Epithelial cell of proximal tubule (primary cell): ENCODE data around the gene TMPRSS3. TPM values are rescaled to one million over a fixed set of nuclear protein-coding genes. Genes with fewer than 3 reads are reported as not detected.

Experiments
- DNase-seq: peaks from one replicate; pipeline ENCODE4 v3.0.0-alpha.2; 2011; ENCODE audit warnings: low read depth
- H3K4me3 ChIP-seq: 2 replicates; pipeline ENCODE4 v1.5.1; 2011; ENCODE audit warnings: low read depth, mild to moderate bottlenecking, low read length
- total RNA-seq: library from RNA; depleted of rRNA; stranded (reverse); fragments of >200 nt; gene quantifications from 2 replicates; pipeline ENCODE4 v1.2.3, GENCODE V29; 2015
- TF ChIP-seq, protein P1 (sequence below): conservative IDR thresholded peaks from 2 replicates; pipeline ENCODE4 v1.5.1; 2012; ENCODE audit warnings: low read depth, mild to moderate bottlenecking, low read length

TMPRSS3 gene
- total RNA-seq, 1 donor from 2014 or later: 2.0 TPM

DNA sequence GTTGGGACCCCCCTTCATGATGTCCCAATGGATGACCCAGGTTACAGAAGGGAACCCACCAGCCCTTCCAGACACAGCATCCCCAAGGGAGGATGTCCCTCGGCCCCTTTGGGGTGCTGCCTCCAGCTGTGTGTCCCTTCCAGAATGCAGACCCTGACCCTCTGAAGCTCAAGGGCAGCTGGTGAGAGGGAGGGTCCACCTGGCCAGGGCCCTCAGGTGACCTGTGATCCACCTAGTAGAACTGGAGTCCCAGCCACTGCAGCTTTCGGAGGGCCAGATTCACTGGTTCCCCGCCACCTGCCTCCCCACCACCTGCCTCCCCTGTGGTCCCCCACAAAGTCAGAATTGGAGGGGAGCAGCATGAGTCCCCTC is 19.9 kb downstream of the TMPRSS3 start:
- TF ChIP-seq, protein P1, sequence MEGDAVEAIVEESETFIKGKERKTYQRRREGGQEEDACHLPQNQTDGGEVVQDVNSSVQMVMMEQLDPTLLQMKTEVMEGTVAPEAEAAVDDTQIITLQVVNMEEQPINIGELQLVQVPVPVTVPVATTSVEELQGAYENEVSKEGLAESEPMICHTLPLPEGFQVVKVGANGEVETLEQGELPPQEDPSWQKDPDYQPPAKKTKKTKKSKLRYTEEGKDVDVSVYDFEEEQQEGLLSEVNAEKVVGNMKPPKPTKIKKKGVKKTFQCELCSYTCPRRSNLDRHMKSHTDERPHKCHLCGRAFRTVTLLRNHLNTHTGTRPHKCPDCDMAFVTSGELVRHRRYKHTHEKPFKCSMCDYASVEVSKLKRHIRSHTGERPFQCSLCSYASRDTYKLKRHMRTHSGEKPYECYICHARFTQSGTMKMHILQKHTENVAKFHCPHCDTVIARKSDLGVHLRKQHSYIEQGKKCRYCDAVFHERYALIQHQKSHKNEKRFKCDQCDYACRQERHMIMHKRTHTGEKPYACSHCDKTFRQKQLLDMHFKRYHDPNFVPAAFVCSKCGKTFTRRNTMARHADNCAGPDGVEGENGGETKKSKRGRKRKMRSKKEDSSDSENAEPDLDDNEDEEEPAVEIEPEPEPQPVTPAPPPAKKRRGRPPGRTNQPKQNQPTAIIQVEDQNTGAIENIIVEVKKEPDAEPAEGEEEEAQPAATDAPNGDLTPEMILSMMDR: no peak
- no peak for DNase-seq
- H3K4me3 ChIP-seq: no peak overlapping the region

GRCh38 chr21:42375506-42375905 is 20.3 kb downstream of the TMPRSS3 start:
- no peak overlapping the region for H3K4me3 ChIP-seq
- no peak for DNase-seq
- TF ChIP-seq, protein P1: no peak

GRCh38 chr21:42374864-42375499 is 20.9 kb downstream of the TMPRSS3 start:
- TF ChIP-seq, protein P1: no peak
- no peak overlapping the region for H3K4me3 ChIP-seq
- no peak for DNase-seq

GRCh38 chr21:42374457-42374856 is 21.4 kb downstream of the TMPRSS3 start:
- TF ChIP-seq, protein P1: no peak
- no peak for DNase-seq
- no peak overlapping the region for H3K4me3 ChIP-seq

GRCh38 chr21:42373908-42374455 is 21.9 kb downstream of the TMPRSS3 start:
- H3K4me3 ChIP-seq: no peak overlapping the region
- no peak for DNase-seq
- TF ChIP-seq, protein P1: no peak

DNA sequence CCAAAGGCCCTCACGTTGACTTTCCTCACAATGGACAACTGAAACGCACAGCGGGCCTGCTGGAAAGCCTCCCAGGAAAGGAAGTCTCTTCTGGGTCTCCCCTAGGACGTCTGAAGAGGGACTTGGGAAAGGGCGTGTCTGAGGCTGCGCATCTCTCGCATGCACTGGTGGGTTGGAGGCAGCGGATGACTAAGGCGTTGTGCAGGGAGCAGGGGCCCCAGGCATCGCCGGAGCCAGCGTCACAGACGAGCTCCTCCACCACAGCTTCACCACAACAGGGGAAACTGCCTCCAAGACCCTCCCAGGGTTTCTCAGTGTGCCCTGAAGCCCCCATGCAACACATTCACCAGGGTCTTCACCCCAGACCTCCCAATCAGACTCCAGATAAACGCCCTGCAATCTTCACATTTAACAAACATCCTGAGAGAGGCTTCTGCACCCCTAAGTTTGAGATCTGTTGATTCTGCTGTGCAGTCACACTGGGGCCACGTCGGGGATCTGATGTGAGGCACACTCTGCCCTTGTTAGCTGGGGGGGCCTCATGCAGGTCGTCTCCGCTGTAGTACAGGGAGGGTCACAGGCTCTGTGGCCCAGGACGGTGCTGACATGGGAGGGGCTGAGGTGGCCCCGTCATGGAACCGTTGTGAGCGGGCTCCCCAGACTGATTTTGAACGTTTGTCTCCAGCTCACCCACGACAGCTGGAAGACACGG is 22.5 kb downstream of the TMPRSS3 start:
- TF ChIP-seq, protein P1: no peak
- DNase-seq: no peak
- H3K4me3 ChIP-seq: no peak overlapping the region
